ENCODE results near the gene MID1IP1. TPM values are rescaled to one million over a fixed set of nuclear protein-coding genes. Genes with fewer than 3 reads are reported as not detected.

MID1IP1 gene
- 95.5 TPM for total RNA-seq
- long read RNA-seq, transcript MID1IP1-201 (2 exons, 2,536 nt) = major isoform, 85 of 117 reads
- long read RNA-seq, partial matches to known transcripts = 0 of 117 reads
- long read RNA-seq, other reads (novel, unspliced or antisense) = 32 of 117 reads

GRCh38 chrX:38800981-38801845, at the start of gene MID1IP1:
MID1IP1 (plus strand) TSS chrX:38801459; CDS start chrX:38804947, 3,488 bp downstream.
- DNase-seq (peak; percentile 94), ATAC-seq (peak; percentile 76 to 79)
- intact Hi-C loops (cut with DNase I) = no loop called here
- peak within 1 kb of the TSS; percentile 64 for H3K4me3 ChIP-seq
- H3K9me3 ChIP-seq = no peaks in the 10 kb centered on the region
- no peaks in the 10 kb centered on the region for H3K27me3 ChIP-seq (ENCODE audit: low read depth)
- peak within 1 kb of the TSS; percentile 91 for H3K27ac ChIP-seq
- no peak for TF ChIP-seq CTCF (IDR thresholded peaks at IDR 0.05)
- no peaks in the 10 kb centered on the region for H3K4me1 ChIP-seq
- H3K36me3 ChIP-seq = no peaks in the 10 kb centered on the region

GRCh38 chrX:38754102-38754790, 47.0 kb upstream of the MID1IP1 start:
- H3K9me3 ChIP-seq = no peaks in the 10 kb centered on the region
- no peaks in the 10 kb centered on the region for H3K27me3 ChIP-seq (ENCODE audit: low read depth)
- TF ChIP-seq CTCF (IDR thresholded peaks at IDR 0.05) = peak; percentile 56
- DNase-seq (no peak), ATAC-seq (peak in 1 of 2 donors; percentile 65)
- H3K27ac ChIP-seq = no peak overlapping the region
- H3K4me3 ChIP-seq = no peak overlapping the region
- no peaks in the 10 kb centered on the region for H3K36me3 ChIP-seq
- H3K4me1 ChIP-seq = no peaks in the 10 kb centered on the region
- intact Hi-C loops (cut with DNase I) = no loop called here

GRCh38 chrX:38754818-38755718, 46.2 kb upstream of the MID1IP1 start:
- H3K27ac ChIP-seq = no peak overlapping the region
- H3K4me3 ChIP-seq = no peak overlapping the region
- no peak for ATAC-seq
- H3K27me3 ChIP-seq (ENCODE audit: low read depth) = no peaks in the 10 kb centered on the region
- H3K36me3 ChIP-seq = no peaks in the 10 kb centered on the region
- no peak for DNase-seq
- intact Hi-C loops (cut with DNase I) = no loop called here
- H3K9me3 ChIP-seq = no peaks in the 10 kb centered on the region
- no peak for TF ChIP-seq CTCF (IDR thresholded peaks at IDR 0.05)
- H3K4me1 ChIP-seq = no peaks in the 10 kb centered on the region

- TF ChIP-seq CTCF (IDR thresholded peaks at IDR 0.05) = no peak
- Histone ChIP-seq H3K27ac (no peak overlapping the region), H3K4me3 (no peak overlapping the region), H3K27me3 (ENCODE audit: low read depth) (no peaks in the 10 kb centered on the region), H3K36me3 (no peaks in the 10 kb centered on the region), H3K9me3 (no peaks in the 10 kb centered on the region), H3K4me1 (no peaks in the 10 kb centered on the region)
- intact Hi-C loops (cut with DNase I) = no loop called here
- no peak for DNase-seq
- ATAC-seq = no peak
Measured at GRCh38 chrX:38760883-38761282, 40.4 kb upstream of the MID1IP1 start.

- Histone ChIP-seq H3K36me3 (no peaks in the 10 kb centered on the region), H3K27me3 (ENCODE audit: low read depth) (no peaks in the 10 kb centered on the region), H3K4me1 (no peaks in the 10 kb centered on the region), H3K9me3 (no peaks in the 10 kb centered on the region), H3K27ac (no peak overlapping the region), H3K4me3 (no peak overlapping the region)
- peak; percentile 41 for TF ChIP-seq CTCF (IDR thresholded peaks at IDR 0.05)
- intact Hi-C loops (cut with DNase I) = no loop called here
- peak in 1 of 2 donors; percentile 46 for ATAC-seq
- no peak for DNase-seq
Measured at GRCh38 chrX:38768079-38768478, 33.2 kb upstream of the MID1IP1 start.
